Measurements from ENCODE around the gene OR51G2. TPM values are rescaled to one million over a fixed set of nuclear protein-coding genes. Genes with fewer than 3 reads are reported as not detected.

OR51G2 gene
- total RNA-seq, 4 donors from 2014 or later: not detected

DNA sequence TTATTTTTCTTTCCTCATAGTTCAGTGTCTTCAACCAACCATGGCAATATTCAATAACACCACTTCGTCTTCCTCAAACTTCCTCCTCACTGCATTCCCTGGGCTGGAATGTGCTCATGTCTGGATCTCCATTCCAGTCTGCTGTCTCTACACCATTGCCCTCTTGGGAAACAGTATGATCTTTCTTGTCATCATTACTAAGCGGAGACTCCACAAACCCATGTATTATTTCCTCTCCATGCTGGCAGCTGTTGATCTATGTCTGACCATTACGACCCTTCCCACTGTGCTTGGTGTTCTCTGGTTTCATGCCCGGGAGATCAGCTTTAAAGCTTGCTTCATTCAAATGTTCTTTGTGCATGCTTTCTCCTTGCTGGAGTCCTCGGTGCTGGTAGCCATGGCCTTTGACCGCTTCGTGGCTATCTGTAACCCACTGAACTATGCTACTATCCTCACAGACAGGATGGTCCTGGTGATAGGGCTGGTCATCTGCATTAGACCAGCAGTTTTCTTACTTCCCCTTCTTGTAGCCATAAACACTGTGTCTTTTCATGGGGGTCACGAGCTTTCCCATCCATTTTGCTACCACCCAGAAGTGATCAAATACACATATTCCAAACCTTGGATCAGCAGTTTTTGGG lies 37.2 kb downstream of the OR51G2 start, which contains the start of gene OR51T1:
OR51T1 (plus strand) TSS at position 41 of the 641 bp plus-strand sequence; CDS start at position 41, 0 bp downstream.
- H3K4me1 ChIP-seq: no peaks in the 10 kb centered on the region
- TF ChIP-seq POLR2AphosphoS5 (IDR thresholded peaks at IDR 0.05) (no peak), EP300 (IDR thresholded peaks at IDR 0.05) (no peak), POLR2A (IDR thresholded peaks at IDR 0.05; ENCODE audit: low read depth) (no peak)
- TF ChIP-seq, protein P1, sequence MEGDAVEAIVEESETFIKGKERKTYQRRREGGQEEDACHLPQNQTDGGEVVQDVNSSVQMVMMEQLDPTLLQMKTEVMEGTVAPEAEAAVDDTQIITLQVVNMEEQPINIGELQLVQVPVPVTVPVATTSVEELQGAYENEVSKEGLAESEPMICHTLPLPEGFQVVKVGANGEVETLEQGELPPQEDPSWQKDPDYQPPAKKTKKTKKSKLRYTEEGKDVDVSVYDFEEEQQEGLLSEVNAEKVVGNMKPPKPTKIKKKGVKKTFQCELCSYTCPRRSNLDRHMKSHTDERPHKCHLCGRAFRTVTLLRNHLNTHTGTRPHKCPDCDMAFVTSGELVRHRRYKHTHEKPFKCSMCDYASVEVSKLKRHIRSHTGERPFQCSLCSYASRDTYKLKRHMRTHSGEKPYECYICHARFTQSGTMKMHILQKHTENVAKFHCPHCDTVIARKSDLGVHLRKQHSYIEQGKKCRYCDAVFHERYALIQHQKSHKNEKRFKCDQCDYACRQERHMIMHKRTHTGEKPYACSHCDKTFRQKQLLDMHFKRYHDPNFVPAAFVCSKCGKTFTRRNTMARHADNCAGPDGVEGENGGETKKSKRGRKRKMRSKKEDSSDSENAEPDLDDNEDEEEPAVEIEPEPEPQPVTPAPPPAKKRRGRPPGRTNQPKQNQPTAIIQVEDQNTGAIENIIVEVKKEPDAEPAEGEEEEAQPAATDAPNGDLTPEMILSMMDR (IDR thresholded peaks at IDR 0.05): no peak
- no peak for DNase-seq (ENCODE audit: extremely low spot score)
- no peak within 1 kb of the TSS for H3K27ac ChIP-seq (replicated peaks in 1 of 4)
- intact Hi-C loops (cut with DNase I): no loop called here
- H3K4me3 ChIP-seq: no peak within 1 kb of the TSS
- H3K9me3 ChIP-seq: no peaks in the 10 kb centered on the region
- no peaks in the 10 kb centered on the region for H3K36me3 ChIP-seq
- WGBS: 69% methylated on average over 8 of the region's 8 CpGs
- H3K27me3 ChIP-seq: no peaks in the 10 kb centered on the region

GRCh38 chr11:4881188-4881587 lies 38.0 kb downstream of the OR51G2 start:
- Histone ChIP-seq H3K4me1 (no peaks in the 10 kb centered on the region), H3K36me3 (no peaks in the 10 kb centered on the region), H3K4me3 (no peak overlapping the region), H3K27me3 (no peaks in the 10 kb centered on the region), H3K9me3 (no peaks in the 10 kb centered on the region), H3K27ac (replicated peaks in 1 of 4) (no peak overlapping the region)
- no peak for TF ChIP-seq EP300 (IDR thresholded peaks at IDR 0.05)
- no peak for TF ChIP-seq POLR2A (IDR thresholded peaks at IDR 0.05; ENCODE audit: low read depth)
- TF ChIP-seq, protein P1 (IDR thresholded peaks at IDR 0.05): no peak
- no peak for TF ChIP-seq POLR2AphosphoS5 (IDR thresholded peaks at IDR 0.05)
- DNase-seq (ENCODE audit: extremely low spot score): no peak
- intact Hi-C loops (cut with DNase I): no loop called here
- WGBS: 78% methylated on average over 4 of the region's 4 CpGs

DNA sequence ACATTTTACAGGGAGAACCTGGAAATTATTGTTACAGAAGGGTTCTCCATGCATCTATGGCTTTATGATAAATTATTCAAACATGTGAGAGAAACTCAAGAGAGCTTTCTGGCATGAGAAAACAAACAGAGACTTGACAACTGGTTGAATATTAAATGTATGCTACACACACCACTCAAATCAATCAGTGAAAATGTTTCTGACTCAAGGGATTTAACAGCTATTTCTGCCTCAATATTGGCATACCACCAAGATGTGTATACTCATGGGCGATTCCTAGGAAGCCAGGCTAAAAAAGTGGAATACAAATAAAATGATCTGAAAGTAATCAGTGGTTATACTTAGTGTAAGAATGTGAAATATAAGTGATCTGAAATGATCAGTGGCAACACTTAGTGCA lies 53.3 kb downstream of the OR51G2 start:
- peaks cover 0 to 6% (median 0%) of the 10 kb centered on the region in 4 donors for H3K9me3 ChIP-seq
- no peak for TF ChIP-seq POLR2A (IDR thresholded peaks at IDR 0.05; ENCODE audit: low read depth)
- no peak for TF ChIP-seq POLR2AphosphoS5 (IDR thresholded peaks at IDR 0.05)
- TF ChIP-seq, protein P1 (IDR thresholded peaks at IDR 0.05): no peak
- no peak for TF ChIP-seq EP300 (IDR thresholded peaks at IDR 0.05)
- H3K27ac ChIP-seq (replicated peaks in 1 of 4): no peak overlapping the region
- H3K27me3 ChIP-seq: no peaks in the 10 kb centered on the region
- intact Hi-C loops (cut with DNase I): no loop called here
- no peaks in the 10 kb centered on the region for H3K4me1 ChIP-seq
- WGBS: 47% methylated on average over 1 of the region's 1 CpG
- H3K4me3 ChIP-seq: no peak overlapping the region
- DNase-seq (ENCODE audit: extremely low spot score): no peak
- no peaks in the 10 kb centered on the region for H3K36me3 ChIP-seq

DNA sequence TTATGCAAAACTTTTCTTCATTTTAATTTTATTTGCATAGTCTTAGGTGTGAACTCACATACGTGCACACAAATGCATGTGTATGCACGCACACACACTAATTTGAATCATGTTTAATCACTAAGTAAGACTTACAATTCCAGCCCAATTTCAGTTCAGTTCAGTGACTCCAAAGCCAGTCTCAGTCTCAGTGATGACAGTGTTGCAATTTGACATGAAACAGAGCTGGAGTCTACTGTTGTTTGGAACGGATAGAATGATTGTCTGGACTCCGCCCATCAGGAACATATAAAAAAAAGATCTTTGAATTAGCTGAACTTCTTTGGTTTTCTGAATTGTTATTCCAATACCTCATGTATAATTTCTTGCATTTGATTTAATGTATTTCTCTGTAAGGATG lies 55.3 kb downstream of the OR51G2 start:
- Histone ChIP-seq H3K27ac (replicated peaks in 1 of 4) (no peak overlapping the region), H3K4me3 (no peak overlapping the region), H3K9me3 (peaks cover 0 to 6% (median 0%) of the 10 kb centered on the region in 4 donors), H3K36me3 (no peaks in the 10 kb centered on the region), H3K4me1 (no peaks in the 10 kb centered on the region), H3K27me3 (no peaks in the 10 kb centered on the region)
- TF ChIP-seq POLR2AphosphoS5 (IDR thresholded peaks at IDR 0.05) (no peak), EP300 (IDR thresholded peaks at IDR 0.05) (no peak), POLR2A (IDR thresholded peaks at IDR 0.05; ENCODE audit: low read depth) (no peak)
- TF ChIP-seq, protein P1 (IDR thresholded peaks at IDR 0.05): no peak
- no peak for DNase-seq (ENCODE audit: extremely low spot score)
- 71% methylated on average over 4 of the region's 4 CpGs for WGBS
- intact Hi-C loops (cut with DNase I): no loop called here

Other genes starting within 250 kb of the OR51G2 start
- gene OR51E2, start 221.5 kb downstream of the OR51G2 start, total RNA-seq: 1 to 10 TPM in 2 of 4 donors, under 1 TPM in 2; under 0.01 to 1.8 (median 0.72) TPM
- gene MMP26, start 214.6 kb downstream of the OR51G2 start, total RNA-seq: not detected
- not detected for gene OR51F1, start 149.4 kb downstream of the OR51G2 start, total RNA-seq
- not detected for gene OR52R1, start 115.0 kb downstream of the OR51G2 start, total RNA-seq
- gene OR51F2, start 98.0 kb downstream of the OR51G2 start, total RNA-seq: not detected
- gene OR51S1, start 70.1 kb downstream of the OR51G2 start, total RNA-seq: not detected
- gene OR51T1, start 37.5 kb downstream of the OR51G2 start, total RNA-seq: not detected
- gene OR51A7, start 15.6 kb downstream of the OR51G2 start, total RNA-seq: not detected
- gene OR51G1, start 5.0 kb upstream of the OR51G2 start, total RNA-seq: not detected
- gene OR51A4, start 28.3 kb upstream of the OR51G2 start, total RNA-seq: not detected
- gene OR51A2, start 36.4 kb upstream of the OR51G2 start, total RNA-seq: not detected
- not detected for gene OR51L1, start 75.5 kb upstream of the OR51G2 start, total RNA-seq
- not detected for gene OR52J3, start 127.2 kb upstream of the OR51G2 start, total RNA-seq
- gene OR52E2, start 140.3 kb upstream of the OR51G2 start, total RNA-seq: not detected
- not detected for gene OR52E1, start 150.2 kb upstream of the OR51G2 start, total RNA-seq
- gene OR52A5, start 219.0 kb upstream of the OR51G2 start, total RNA-seq: not detected
- gene OR52A1, start 235.4 kb upstream of the OR51G2 start, total RNA-seq: not detected

All from esophagus muscularis mucosa (tissue), 4 donors.